IPS-11a (cell line): ENCODE data around the gene PRKAB2.
"Not testable (repeated sequence)": the region's sequence is repeated elsewhere in the genome, so short reads cannot be mapped to it uniquely, and the experiment has no call there.

Experiments used
- H3K4me3 ChIP-seq: one replicate; pipeline ENCODE4 v1.5.1; 2013; ENCODE audit warnings: low read depth, low read length, control low read depth

Gene PRKAB2

GRCh38 chr1:147172168-147173016 is at the start of gene PRKAB2:
Gene PRKAB2 (minus strand): TSS chr1:147172470. CDS start chr1:147172144, 326 bp downstream.
- H3K4me3 ChIP-seq: peak within 1 kb of the TSS; percentile 95

GRCh38 chr1:147218606-147219005 is 46.3 kb upstream of the PRKAB2 start:
- H3K4me3 ChIP-seq: no peak overlapping the region

GRCh38 chr1:147217141-147217540 is 44.9 kb upstream of the PRKAB2 start:
- no peak overlapping the region for H3K4me3 ChIP-seq

- no peak overlapping the region for H3K4me3 ChIP-seq
Observed at GRCh38 chr1:147216124-147216523, 43.9 kb upstream of the PRKAB2 start.

GRCh38 chr1:147215540-147215916 is 43.3 kb upstream of the PRKAB2 start:
- H3K4me3 ChIP-seq: no peak overlapping the region

GRCh38 chr1:147214842-147215539 is 42.7 kb upstream of the PRKAB2 start:
- no peak overlapping the region for H3K4me3 ChIP-seq

- no peak overlapping the region for H3K4me3 ChIP-seq
Observed at GRCh38 chr1:147214325-147214724, 42.1 kb upstream of the PRKAB2 start.

GRCh38 chr1:147213271-147213670 is 41.0 kb upstream of the PRKAB2 start:
- no peak overlapping the region for H3K4me3 ChIP-seq

- H3K4me3 ChIP-seq: no peak overlapping the region
Observed at GRCh38 chr1:147211577-147211976, 39.3 kb upstream of the PRKAB2 start.

GRCh38 chr1:147210987-147211386 is 38.7 kb upstream of the PRKAB2 start:
- no peak overlapping the region for H3K4me3 ChIP-seq

- H3K4me3 ChIP-seq: no peak overlapping the region
Observed at GRCh38 chr1:147209825-147210821, 37.9 kb upstream of the PRKAB2 start.

GRCh38 chr1:147208619-147209018 is 36.3 kb upstream of the PRKAB2 start:
- H3K4me3 ChIP-seq: no peak overlapping the region

GRCh38 chr1:147207192-147207591 is 34.9 kb upstream of the PRKAB2 start:
- H3K4me3 ChIP-seq: no peak overlapping the region

GRCh38 chr1:147204080-147204479 is 31.8 kb upstream of the PRKAB2 start:
- H3K4me3 ChIP-seq: no peak overlapping the region

GRCh38 chr1:147202576-147202975 is 30.3 kb upstream of the PRKAB2 start:
- no peak overlapping the region for H3K4me3 ChIP-seq

- H3K4me3 ChIP-seq: no peak overlapping the region
Observed at GRCh38 chr1:147201786-147202185, 29.5 kb upstream of the PRKAB2 start.

- H3K4me3 ChIP-seq: no peak overlapping the region
Observed at GRCh38 chr1:147201276-147201675, 29.0 kb upstream of the PRKAB2 start.

GRCh38 chr1:147197324-147197723 is 25.1 kb upstream of the PRKAB2 start:
- H3K4me3 ChIP-seq: not testable (repeated sequence)

- no peak overlapping the region for H3K4me3 ChIP-seq
Observed at GRCh38 chr1:147189514-147189913, 17.2 kb upstream of the PRKAB2 start.

- no peak overlapping the region for H3K4me3 ChIP-seq
Observed at GRCh38 chr1:147185432-147185831, 13.2 kb upstream of the PRKAB2 start.
